Endothelial cell of umbilical vein (primary cell): Measurements from ENCODE around the gene BLTP3B. TPM values are rescaled to one million over a fixed set of nuclear protein-coding genes. Genes with fewer than 3 reads are reported as not detected.

Experiments used
- BruUV-seq: library from RNA; stranded (reverse); fragments of 400-500 nt; replicated peaks from 2 replicates; lab custom pipeline; 2021; lab: Mats Ljungman, UMichigan
- CTCF ChIA-PET: fragments of 300-600, 350-600 bp; sonication (Branson Sonifier 250); formaldehyde crosslinking; loops from one replicate; lab custom pipeline; 2021; ENCODE audit warnings: antibody characterized with exemption, inconsistent platforms; lab: Charles Lee
- POLR2A ChIA-PET: fragments of 300-600, 350-600 bp; sonication (Branson Sonifier 250); formaldehyde crosslinking; loops from one replicate; lab custom pipeline; 2021; ENCODE audit warnings: antibody characterized with exemption, inconsistent platforms; lab: Charles Lee
- DNase-seq: peaks from one replicate; pipeline ENCODE4 v3.0.0-alpha.2; 2011; ENCODE audit warnings: low read depth, low spot score
- FAIRE-seq: peaks from 2 replicates; lab custom pipeline; 2011; peaks lifted over from hg19 to GRCh38; lab: Jason Lieb, UNC
- H2AFZ ChIP-seq: 2 replicates; pipeline ENCODE4 v1.6.0; 2012; ENCODE audit warnings: low read depth, low read length, control low read depth, inconsistent platforms
- H3K27ac ChIP-seq: 2 replicates; pipeline ENCODE4 v1.5.1; 2011; ENCODE audit warnings: low read depth, mild to moderate bottlenecking, control low read depth, low read length, moderate library complexity; ENCODE audit not compliant: insufficient read depth
- H3K27me3 ChIP-seq, 2 experiments: 2 replicates each; pipeline versions ENCODE4 v1.6.0 to v1.6.1; 2011; ENCODE audit warnings: low read length in 2 of 2, mixed read lengths in 1 of 2; ENCODE audit not compliant: control insufficient read depth in 2 of 2, insufficient read depth in 2 of 2
- H3K36me3 ChIP-seq, 2 experiments: 2 replicates in 1 of 2; 3 replicates in 1 of 2; pipeline ENCODE4 v1.5.1; 2011; ENCODE audit warnings: low read length in 2 of 2, mild to moderate bottlenecking in 1 of 2, moderate library complexity in 1 of 2; ENCODE audit not compliant: control insufficient read depth in 2 of 2, insufficient read depth in 2 of 2; ENCODE audit errors: extremely low read depth in 1 of 2
- H3K4me1 ChIP-seq: 3 replicates; pipeline ENCODE4 v1.5.1; 2011; ENCODE audit warnings: mild to moderate bottlenecking, low read length; ENCODE audit not compliant: control insufficient read depth, insufficient read depth; ENCODE audit errors: extremely low read depth
- H3K4me2 ChIP-seq: 2 replicates; pipeline ENCODE4 v1.6.1; 2011; ENCODE audit warnings: low read length, control low read depth, mixed read lengths; ENCODE audit not compliant: insufficient read depth
- H3K4me3 ChIP-seq, 3 experiments: fragments of 200-600 bp in 1 of 3; sonication (generic), shearing (Covaris generic) in 1 of 3; replicated peaks in 1 of 3; 2 replicates each; pipeline ENCODE4 v1.5.1; 2011 to 2016; ENCODE audit warnings: control low read depth in 3 of 3, low read length in 3 of 3, mild to moderate bottlenecking in 2 of 3, inconsistent platforms in 1 of 3, low read depth in 1 of 3, moderate library complexity in 1 of 3; ENCODE audit not compliant: insufficient read depth in 1 of 3
- H3K79me2 ChIP-seq: 2 replicates; pipeline ENCODE4 v1.6.0; 2012; ENCODE audit warnings: low read length, inconsistent platforms; ENCODE audit not compliant: control insufficient read depth, insufficient read depth
- H3K9ac ChIP-seq: replicated peaks from 2 replicates; pipeline ENCODE3; 2011; ENCODE audit warnings: low read length, control low read depth; ENCODE audit not compliant: insufficient read depth; ENCODE audit errors: extremely low read depth
- H3K9me1 ChIP-seq: replicated peaks from 3 replicates; pipeline ENCODE4 v1.6.0; 2011; ENCODE audit warnings: mild to moderate bottlenecking, low read length; ENCODE audit not compliant: control insufficient read depth, insufficient read depth; ENCODE audit errors: extremely low read depth
- H3K9me3 ChIP-seq: replicated peaks from 2 replicates; pipeline ENCODE4 v1.5.1; 2012; ENCODE audit warnings: low read length, inconsistent platforms; ENCODE audit not compliant: control insufficient read depth, insufficient read depth
- H4K20me1 ChIP-seq: replicated peaks from 2 replicates; pipeline ENCODE3; 2011; ENCODE audit warnings: mild to moderate bottlenecking, low read length; ENCODE audit not compliant: control insufficient read depth, insufficient read depth; ENCODE audit errors: extremely low read depth
- EZH2 ChIP-seq: IDR thresholded peaks from 2 replicates; pipeline ENCODE4 v1.6.1; 2012; ENCODE audit warnings: borderline replicate concordance, low read depth, mild to moderate bottlenecking, moderate library complexity, low read length, inconsistent platforms; ENCODE audit not compliant: severe bottlenecking
- FOS ChIP-seq: IDR thresholded peaks from 2 replicates; pipeline ENCODE4 v1.6.1; 2011; ENCODE audit warnings: mild to moderate bottlenecking, low read length, moderate library complexity, borderline replicate concordance; ENCODE audit not compliant: insufficient read depth
- MYC ChIP-seq: IDR thresholded peaks from one replicate; pipeline ENCODE4 v1.6.1; 2011; ENCODE audit warnings: mild to moderate bottlenecking, low read depth, low read length
- POLR2A ChIP-seq: IDR thresholded peaks from 2 replicates; pipeline ENCODE4 v1.6.1; 2012; ENCODE audit warnings: low read depth, mild to moderate bottlenecking, control low read depth, low read length
- POLR2AphosphoS5 ChIP-seq: IDR thresholded peaks from 2 replicates; pipeline ENCODE4 v1.6.1; 2012; ENCODE audit warnings: low read depth, mild to moderate bottlenecking, control low read depth, low read length, moderate library complexity; ENCODE audit not compliant: insufficient read depth
- dilution Hi-C: fragments of 300-500 bp; cut with MboI; formaldehyde crosslinking; loops from one replicate; pipeline ENCODE4 v1.15.0; 2019; ENCODE audit warnings: low sequenced_read_pairs; ENCODE audit not compliant: extremely low pct_ligation_motif_present
- intact Hi-C: fragments of 100-400 bp; cut with micrococcal nuclease; formaldehyde crosslinking; loops from one replicate; pipeline ENCODE4 v1.10.0; 2022
- polyA plus RNA-seq, 4 experiments: library from polyadenylated mRNA; depleted of rRNA in 3 of 4; stranded (reverse) in 3 of 4; unstranded in 1 of 4; fragments of >200 nt; gene quantifications; 2 replicates each; pipeline versions ENCODE4 v1.2.1 to v1.2.3, GENCODE V29; 2011 to 2012; ENCODE audit warnings: missing spikeins in 1 of 4
- total RNA-seq: library from RNA; stranded (reverse); gene quantifications from 2 replicates; pipeline ENCODE4 v1.2.3, GENCODE V29; 2021
- TF ChIP-seq, protein P1 (sequence below): IDR thresholded peaks from 2 replicates; pipeline ENCODE4 v1.6.1; 2011; ENCODE audit not compliant: insufficient read depth, insufficient read length
- TF ChIP-seq, protein P2 (sequence below), 2 donors: IDR thresholded peaks; 1 replicate in 1 of 2; 2 replicates in 1 of 2; pipeline ENCODE4 v1.5.1; 2011; ENCODE audit warnings: low read length in 2 of 2, mild to moderate bottlenecking in 2 of 2, moderate library complexity in 2 of 2, control low read depth in 1 of 2, inconsistent platforms in 1 of 2, low read depth in 1 of 2; ENCODE audit not compliant: insufficient read depth in 1 of 2; ENCODE audit errors: extremely low read depth in 1 of 2

Gene BLTP3B
- total and polyA plus RNA-seq, 2 donors (not counting 3 experiments of a cell fraction or from before 2014, with no cell fraction given), result 5.4 to 17.9 TPM

- no TSS peak for BruUV-seq
- intact Hi-C loops, result no loop called here
- CTCF ChIA-PET, result no interaction called here
- TF ChIP-seq, protein P1, sequence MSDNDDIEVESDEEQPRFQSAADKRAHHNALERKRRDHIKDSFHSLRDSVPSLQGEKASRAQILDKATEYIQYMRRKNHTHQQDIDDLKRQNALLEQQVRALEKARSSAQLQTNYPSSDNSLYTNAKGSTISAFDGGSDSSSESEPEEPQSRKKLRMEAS, result no peak
- no peak for TF ChIP-seq EZH2
- TF ChIP-seq, protein P2, sequence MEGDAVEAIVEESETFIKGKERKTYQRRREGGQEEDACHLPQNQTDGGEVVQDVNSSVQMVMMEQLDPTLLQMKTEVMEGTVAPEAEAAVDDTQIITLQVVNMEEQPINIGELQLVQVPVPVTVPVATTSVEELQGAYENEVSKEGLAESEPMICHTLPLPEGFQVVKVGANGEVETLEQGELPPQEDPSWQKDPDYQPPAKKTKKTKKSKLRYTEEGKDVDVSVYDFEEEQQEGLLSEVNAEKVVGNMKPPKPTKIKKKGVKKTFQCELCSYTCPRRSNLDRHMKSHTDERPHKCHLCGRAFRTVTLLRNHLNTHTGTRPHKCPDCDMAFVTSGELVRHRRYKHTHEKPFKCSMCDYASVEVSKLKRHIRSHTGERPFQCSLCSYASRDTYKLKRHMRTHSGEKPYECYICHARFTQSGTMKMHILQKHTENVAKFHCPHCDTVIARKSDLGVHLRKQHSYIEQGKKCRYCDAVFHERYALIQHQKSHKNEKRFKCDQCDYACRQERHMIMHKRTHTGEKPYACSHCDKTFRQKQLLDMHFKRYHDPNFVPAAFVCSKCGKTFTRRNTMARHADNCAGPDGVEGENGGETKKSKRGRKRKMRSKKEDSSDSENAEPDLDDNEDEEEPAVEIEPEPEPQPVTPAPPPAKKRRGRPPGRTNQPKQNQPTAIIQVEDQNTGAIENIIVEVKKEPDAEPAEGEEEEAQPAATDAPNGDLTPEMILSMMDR (IDR thresholded peaks at IDR 0.05; ENCODE audit: extremely low read depth in 1 of 2, insufficient read depth in 1 of 2, low read depth in 1 of 2, low read length in 2 of 2), result no peak
- TF ChIP-seq FOS, result no peak
- no peak for TF ChIP-seq POLR2A
- TF ChIP-seq MYC, result no peak
- no peak for TF ChIP-seq POLR2AphosphoS5
- no peak overlapping the region for H3K4me2 ChIP-seq
- FAIRE-seq, result no peak
- no peaks in the 10 kb centered on the region for H3K9me1 ChIP-seq
- dilution Hi-C loops, result no loop called here
- no peak overlapping the region for H2AFZ ChIP-seq
- no peaks in the 10 kb centered on the region for H3K36me3 ChIP-seq
- no peak overlapping the region for H3K4me3 ChIP-seq
- POLR2A ChIA-PET, result no interaction called here
- peaks cover 33% of the 10 kb centered on the region for H3K79me2 ChIP-seq
- H3K9ac ChIP-seq, result no peak overlapping the region
- DNase-seq, result no peak
- peaks cover 2% of the 10 kb centered on the region for H4K20me1 ChIP-seq
- H3K4me1 ChIP-seq, result no peaks in the 10 kb centered on the region
- H3K9me3 ChIP-seq, result no peaks in the 10 kb centered on the region
- H3K27ac ChIP-seq, result no peak overlapping the region
- no peaks in the 10 kb centered on the region for H3K27me3 ChIP-seq
Observed at GRCh38 chr12:100110276-100110675, 32.4 kb downstream of the BLTP3B start.
